NCI-H446 (cell line): ENCODE data around the gene SERPINB1.

Source experiments
- DNase-seq, 2 experiments: peaks; one replicate each; lab custom pipeline; 2025; lab: John Stamatoyannopoulos, UW

Gene SERPINB1

GRCh38 chr6:2845880-2846208, 4.2 kb upstream of the SERPINB1 start:
- no peak for DNase-seq

- no peak for DNase-seq
Measured at GRCh38 chr6:2844008-2844407, 2.3 kb upstream of the SERPINB1 start.

GRCh38 chr6:2843138-2843740, 1.6 kb upstream of the SERPINB1 start:
- no peak for DNase-seq

GRCh38 chr6:2842139-2842552, 483 bp upstream of the SERPINB1 start:
- DNase-seq = no peak

- no peak for DNase-seq
Measured at GRCh38 chr6:2840749-2841061, 958 bp downstream of the SERPINB1 start.

- DNase-seq = no peak
Measured at GRCh38 chr6:2839982-2840748, 1.5 kb downstream of the SERPINB1 start.

GRCh38 chr6:2839195-2839981, 2.3 kb downstream of the SERPINB1 start:
- DNase-seq = peak in 1 of 2 experiments; percentile 7

- no peak for DNase-seq
Measured at GRCh38 chr6:2838251-2838650, 3.4 kb downstream of the SERPINB1 start.

GRCh38 chr6:2834262-2834661, 7.4 kb downstream of the SERPINB1 start:
- no peak for DNase-seq

- DNase-seq = no peak
Measured at GRCh38 chr6:2831392-2831791, 10.3 kb downstream of the SERPINB1 start.

- no peak for DNase-seq
Measured at GRCh38 chr6:2830183-2830582, 11.5 kb downstream of the SERPINB1 start.

GRCh38 chr6:2829253-2829652, 12.4 kb downstream of the SERPINB1 start:
- no peak for DNase-seq

GRCh38 chr6:2828629-2829028, 13.0 kb downstream of the SERPINB1 start:
- no peak for DNase-seq

GRCh38 chr6:2827142-2827541, 14.5 kb downstream of the SERPINB1 start:
- DNase-seq = no peak

GRCh38 chr6:2826131-2826530, 15.5 kb downstream of the SERPINB1 start:
- no peak for DNase-seq

GRCh38 chr6:2823104-2823850, 18.4 kb downstream of the SERPINB1 start:
- DNase-seq = no peak

GRCh38 chr6:2821554-2821953, 20.1 kb downstream of the SERPINB1 start:
- DNase-seq = no peak

GRCh38 chr6:2820415-2820814, 21.2 kb downstream of the SERPINB1 start:
- no peak for DNase-seq

- no peak for DNase-seq
Measured at GRCh38 chr6:2819978-2820377, 21.7 kb downstream of the SERPINB1 start.

GRCh38 chr6:2819115-2819514, 22.5 kb downstream of the SERPINB1 start:
- no peak for DNase-seq

- DNase-seq = no peak
Measured at GRCh38 chr6:2818593-2818992, 23.1 kb downstream of the SERPINB1 start.

GRCh38 chr6:2817903-2818443, 23.7 kb downstream of the SERPINB1 start:
- DNase-seq = no peak
